Middle frontal gyrus (tissue), 1 donor: ENCODE results near the gene E2F4.

Source experiments
- DNase-seq: peaks from one replicate; pipeline ENCODE4 v3.0.0-alpha.2; 2015; ENCODE audit warnings: low spot score; ENCODE audit errors: extremely low spot score

Gene E2F4

DNA sequence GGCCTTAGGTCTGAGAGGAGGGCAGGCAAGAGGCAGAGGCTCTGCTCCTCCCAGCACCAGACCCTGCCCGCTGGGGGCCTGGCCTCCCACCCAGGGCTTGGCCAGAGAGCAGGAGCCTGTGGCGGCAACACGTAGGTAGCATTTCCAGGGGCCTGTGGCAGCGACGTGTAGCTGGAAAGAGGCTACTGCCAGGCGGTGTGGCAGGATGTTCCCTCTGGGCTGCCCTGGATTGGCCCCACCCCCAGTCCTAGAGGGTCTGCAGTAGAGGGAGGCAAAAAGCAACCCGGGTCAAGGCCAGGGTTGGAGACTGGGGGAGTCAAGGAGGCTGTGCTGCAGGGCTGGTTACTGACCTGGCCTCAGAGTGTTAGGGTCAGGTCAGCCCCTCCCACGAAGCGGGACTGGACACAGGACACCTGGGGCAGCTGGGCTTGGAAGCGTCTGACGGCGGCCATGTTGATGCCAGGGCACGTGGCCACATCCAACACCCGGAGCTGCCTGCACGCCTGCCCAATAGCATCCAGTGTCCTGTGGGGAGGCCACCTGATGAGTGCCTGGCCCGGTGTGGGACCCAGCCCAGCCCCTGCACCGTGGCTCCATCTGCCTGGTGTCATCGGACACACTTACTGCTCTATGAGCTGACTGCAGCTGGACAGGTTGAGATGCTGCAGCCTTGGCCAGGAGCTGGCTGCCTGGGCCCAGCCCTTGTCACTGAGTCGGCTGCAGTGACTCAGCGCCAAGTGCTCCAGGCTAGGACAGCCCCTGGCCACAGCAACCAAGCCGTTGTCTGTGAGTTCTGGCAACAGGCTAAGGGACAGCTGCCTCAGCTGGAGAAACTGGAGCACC is 15.5 kb downstream of the E2F4 start:
- no peak for DNase-seq

DNA sequence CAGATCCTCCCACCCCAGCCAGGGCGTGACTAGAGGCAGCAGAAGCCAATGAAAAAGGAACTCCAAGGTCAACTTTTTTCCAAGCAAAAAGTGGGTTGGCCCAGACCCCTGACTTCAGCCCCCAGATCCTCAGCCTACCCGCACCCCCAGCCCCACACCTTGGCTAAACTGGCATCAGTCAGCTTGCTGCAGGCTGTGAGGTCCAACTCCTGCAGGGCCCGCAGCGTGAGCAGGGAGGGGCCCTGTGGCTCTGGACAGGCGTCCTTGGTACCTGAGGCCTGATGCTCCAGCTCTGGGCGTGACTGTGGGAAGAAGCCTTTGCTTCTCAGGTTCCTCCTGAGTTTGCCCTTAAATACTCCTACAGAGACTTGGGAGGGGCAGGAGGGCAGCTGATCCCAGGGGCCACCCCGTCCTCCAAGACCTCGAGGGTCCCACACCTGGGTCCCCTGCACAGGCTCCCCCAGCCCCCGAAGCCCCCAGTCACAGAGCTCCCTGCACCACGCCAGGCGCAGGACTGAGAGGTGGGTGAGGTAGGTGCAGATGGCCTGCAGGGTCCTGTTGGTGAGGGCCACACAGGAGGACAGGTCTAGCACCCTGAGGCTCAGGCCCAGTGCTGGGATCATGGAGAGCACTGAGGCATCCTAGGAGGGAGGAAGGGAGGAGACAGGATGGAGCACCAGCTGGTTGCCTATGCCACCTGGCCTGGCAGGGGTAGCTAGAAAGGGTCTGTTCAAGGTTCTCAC is 16.4 kb downstream of the E2F4 start:
- DNase-seq, result no peak

DNA sequence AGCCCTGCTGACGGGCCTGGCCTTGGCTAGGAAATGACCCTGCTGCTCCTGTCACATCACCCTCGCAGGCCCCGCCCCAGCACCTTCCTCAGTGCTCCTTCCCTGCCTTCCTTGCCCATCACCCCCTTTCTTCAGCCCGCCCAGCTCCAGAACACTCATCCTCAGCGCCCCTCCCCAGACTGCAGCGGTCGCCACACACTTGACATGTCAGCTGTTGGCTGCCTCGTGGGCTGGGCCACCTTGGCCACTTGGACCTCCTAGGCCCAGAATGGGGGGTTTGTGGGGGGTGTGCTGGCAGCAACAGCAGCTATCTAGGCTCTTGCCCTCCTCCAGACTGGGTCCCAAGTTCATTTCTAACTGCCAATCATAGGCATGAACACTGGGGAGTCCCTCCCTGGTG is 17.6 kb downstream of the E2F4 start:
- DNase-seq, result no peak

DNA sequence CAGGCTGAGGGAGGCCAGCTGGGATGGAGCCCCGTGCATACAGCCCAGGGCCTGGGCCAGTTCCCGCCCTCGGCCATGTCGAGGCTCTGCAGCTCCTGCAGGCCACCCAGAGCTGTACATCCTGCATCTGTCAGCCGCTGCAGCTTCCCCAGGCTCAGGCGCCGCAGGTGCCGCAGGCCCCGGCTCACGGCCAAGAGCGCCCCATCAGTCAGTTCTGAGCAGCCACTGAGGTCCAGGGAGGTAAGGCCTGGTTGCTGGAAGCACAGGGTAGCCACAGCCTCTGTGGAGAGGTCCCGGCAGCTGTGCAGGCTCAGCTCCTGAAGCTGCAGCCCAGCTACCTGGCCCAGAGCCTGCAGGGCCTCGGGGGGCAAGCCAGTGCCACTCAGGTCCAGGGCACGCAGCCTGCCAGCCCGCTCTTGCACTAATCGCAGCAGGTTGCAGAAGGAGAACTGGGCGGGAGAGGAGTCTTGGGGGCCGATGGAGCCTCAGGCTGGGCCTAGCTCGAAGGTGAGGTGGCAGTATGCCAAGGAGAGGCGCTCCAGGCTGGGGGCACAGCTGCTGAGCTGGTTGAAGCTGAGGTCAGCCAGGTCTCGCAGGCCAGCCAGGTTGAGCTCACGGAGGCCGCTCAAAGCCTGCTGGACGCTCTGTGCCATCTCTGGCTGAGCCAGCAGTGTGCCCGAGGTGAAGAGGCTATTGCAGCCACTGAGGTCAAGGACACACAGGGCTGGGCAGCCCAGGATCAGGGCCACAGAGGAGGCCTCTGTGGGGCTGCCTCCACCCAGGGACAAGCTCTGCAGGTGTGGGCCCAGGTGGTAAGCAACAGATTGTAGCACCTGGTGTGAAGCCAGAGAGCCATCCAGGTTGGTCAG is 18.3 kb downstream of the E2F4 start:
- no peak for DNase-seq

DNA sequence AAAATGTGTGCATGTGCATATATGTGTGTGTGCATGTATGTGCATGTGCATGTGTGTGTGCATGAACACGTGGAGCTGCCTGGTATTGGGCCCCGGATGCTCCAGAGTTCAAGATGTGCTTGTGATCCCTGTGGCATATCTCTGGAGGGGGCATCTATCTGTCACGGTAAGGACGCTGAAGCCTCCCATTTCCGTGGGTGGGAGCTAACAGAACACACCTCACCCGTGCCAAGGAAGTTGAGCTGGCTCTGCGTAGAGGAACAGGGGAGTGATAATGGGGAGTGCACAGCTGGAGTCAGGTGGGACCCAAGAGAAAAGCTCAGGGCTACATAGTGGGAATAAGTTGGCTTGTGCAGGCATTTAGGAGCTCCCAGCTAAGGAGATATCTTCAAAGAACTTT is 19.7 kb downstream of the E2F4 start:
- DNase-seq, result no peak

DNA sequence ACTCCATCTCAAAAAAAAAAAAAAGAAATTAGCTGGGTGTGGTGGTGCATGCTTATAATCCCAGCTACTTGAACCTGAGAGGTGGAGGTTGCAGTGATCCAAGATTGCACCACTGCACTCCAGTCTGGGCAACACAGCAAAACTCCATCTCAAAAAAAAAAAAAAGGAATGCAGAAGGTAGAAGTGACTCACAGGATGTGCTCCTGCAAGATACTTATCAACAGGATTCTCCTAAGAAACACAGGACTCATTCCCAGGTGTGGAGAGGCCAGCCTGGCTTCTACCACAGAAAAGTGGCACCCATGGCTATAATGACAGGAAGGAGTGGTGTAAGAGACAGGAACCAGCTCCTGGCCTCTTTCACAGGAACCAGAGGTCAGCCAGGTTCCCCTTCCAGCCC is 20.8 kb downstream of the E2F4 start:
- DNase-seq, result no peak

DNA sequence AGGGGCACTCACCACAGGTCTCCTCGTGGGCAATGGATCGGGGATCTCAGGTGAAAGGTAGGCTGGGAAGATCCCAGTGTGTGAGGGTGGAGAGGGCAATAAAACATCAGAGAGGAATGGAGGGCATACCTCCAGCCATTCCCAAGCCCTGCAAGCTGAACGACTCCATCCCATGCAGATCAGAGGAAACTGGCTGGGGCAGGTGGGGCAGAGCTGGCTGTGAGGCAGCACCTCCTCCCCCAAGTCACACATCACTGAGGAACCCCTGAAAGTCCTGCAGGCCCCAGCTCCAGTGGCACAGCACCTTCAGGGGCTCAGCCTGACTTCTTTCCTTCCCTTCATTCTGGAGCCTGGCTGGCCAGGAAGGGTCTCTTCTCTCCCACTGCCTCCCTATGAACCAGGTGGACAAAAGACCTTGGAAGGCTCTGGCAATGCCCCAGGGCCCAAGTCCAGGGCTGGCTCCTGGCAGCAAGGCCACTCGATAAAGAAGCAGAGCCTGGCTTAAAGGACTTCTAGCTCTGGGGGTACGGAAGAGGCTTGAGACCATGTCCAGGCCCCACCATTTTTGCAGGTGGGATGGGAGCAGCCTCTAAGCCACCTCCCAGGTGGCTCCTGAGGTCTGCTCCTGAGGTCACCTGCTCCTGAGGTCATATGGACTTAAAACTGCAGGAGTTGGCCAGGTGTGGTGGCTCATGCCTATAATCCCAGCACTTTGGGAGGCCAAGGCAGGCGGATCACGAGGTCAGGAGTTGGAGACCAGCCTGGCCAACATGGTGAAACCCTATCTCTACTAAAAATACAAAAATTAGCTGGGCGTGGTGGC is 21.5 kb downstream of the E2F4 start:
- no peak for DNase-seq

DNA sequence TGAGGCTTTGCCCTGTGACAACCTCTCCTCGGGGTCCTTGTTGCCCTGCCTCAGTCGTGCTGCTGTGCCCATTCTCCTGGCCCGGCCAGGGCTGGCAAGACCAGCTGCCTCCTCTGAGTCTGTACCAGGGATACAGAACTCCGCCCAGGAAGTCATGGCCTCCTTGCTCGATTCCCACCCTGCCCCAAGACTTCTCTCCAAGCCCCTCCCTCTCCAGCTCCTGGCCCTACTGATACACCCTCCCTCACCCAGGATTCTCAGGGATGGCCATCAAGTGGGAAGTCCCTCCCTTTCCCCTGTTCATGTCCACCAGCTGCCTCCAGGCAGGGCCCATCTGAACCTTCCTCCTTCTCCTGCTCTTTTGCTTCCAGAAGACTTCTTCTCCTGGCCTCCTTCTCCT is 23.8 kb downstream of the E2F4 start:
- DNase-seq, result no peak

DNA sequence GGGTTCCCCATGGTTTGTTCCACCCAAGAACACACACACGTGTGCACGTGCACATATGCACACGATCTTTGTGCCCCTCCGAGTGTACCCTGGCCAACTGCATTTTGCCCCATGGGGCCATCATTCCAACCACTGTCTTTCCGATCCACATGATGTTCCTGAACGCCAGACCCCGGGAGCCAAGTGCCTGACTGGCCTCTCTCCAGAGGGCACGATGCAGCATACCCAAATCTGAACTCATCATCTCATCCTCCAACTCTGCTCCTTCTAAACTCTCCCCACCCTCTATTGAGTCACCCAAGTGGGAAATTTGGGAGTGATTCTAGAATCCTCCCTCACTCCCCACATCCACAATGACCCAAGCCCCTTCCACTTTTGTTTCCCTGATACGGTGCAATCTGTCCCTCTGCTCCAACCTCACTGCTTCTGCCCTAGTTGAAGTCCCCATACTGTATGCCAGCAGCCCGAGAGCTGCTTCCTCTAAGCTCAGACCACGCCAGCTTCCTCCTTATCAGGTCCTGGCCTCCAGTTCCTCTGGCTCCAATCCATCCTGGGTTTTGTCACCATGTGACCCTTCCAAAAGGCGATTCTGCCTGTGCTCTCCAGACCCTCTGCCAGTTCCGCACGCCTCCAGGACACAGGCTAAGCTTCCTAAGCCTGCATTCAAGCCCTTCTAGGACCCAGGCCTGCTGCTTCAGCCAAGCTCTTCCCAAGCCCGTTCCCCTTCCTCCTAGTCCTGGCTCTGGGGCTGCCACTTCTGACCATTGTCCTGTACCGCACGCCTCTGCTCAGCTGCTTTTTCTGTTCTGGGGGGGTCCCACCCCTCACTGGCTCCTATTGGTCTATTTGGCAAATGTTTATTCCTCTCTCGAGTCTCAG is 24.9 kb downstream of the E2F4 start:
- DNase-seq, result no peak

DNA sequence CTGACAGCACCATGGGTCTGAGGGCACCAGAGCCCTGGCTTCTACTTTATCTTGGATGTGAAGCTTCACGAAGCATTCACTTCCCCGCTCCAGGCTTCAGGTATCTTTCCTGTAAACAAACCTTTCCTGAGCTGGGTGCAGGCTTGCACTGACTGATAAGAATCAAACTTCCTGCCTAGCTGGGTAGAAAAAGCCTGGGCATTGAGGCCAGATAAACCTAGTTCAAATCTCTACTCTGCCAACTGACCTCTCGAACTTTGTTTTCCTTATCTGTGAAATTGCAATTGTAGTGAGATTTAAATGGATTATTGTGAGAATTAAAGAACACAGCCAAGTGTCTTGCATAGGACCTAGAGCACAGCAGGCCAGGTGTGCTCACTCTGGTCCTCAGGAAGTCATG is 32.0 kb downstream of the E2F4 start:
- no peak for DNase-seq

DNA sequence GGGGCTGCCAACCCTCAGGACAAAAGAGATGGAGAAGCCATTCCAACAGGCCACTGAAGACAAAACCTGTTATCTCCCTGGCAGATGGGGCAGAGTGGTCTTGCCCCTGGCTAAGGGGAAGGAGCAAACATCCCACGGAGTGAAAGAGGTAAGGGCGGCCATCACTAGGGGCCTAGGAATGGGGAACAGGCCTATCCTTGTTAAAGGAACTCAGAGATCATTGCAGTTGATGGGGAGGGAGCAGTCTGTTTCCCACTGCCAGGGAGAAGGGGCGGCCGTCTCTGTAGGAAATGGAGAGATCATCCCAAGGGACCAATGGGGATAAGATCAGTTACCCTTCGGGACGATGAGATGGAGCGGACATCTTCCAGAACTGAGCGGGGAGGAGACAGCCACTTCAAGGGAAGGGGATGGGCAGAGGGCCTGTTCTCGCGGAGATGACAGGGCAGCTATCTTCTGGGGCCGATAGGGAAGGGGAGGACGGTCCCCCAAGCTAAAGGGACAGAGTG is 34.4 kb downstream of the E2F4 start:
- no peak for DNase-seq

DNA sequence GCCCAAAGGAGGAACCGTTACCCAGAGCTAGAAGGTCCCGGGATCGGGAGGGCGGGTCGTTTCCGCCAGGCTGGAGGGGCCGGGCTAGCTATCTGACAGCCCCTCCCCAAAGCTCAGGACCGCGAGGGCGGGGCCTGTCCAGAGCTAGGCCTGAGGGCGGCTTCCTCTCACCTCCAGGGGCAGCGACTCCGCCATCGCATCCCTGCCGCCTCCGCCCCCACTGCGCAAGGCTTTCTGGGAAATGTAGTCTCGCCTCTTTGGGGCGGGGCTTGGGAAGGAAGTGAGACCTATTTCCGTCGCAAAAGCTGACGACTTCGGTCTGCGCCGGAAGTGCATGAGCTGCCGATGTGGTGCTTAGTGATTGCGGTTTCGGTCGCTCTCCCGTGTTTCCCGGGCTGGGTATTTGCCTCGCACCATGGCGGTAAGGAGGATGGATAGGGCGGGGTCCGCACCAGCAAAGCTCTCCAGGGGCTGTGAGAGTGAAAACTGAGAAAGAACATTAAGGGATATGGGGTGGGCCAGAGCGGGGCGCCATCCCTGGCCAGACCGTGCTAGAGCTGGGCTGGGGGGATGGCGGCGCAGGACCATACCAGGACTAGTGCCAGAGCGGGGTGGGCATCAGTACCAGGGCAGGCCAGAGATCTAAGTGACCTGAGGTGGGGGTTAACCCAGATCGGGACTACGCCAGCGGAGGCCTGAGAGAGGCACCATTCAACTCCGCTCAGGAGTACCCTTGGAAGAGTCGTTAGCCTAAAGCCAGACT is 35.0 kb downstream of the E2F4 start, which contains the start of gene TMEM208:
Gene TMEM208, plus strand, starts transcription at position 327 of the 763 bp plus-strand sequence. Its CDS starts 89 bp downstream, at position 416.
- DNase-seq, result peak; percentile 98

DNA sequence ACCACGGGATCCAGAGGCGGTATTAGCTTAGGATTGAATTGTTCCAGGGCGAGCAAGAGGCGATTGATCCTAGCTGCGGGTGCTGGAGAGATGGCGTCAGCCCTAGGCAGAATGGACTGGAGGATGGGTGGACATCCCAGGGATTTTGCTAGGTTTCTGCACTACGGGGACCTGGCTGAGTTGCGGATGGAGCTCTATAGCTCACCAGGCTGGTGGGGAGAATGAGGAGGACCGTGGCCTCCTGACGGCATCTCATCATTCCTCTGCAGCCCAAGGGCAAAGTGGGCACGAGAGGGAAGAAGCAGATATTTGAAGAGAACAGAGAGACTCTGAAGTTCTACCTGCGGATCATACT is 35.6 kb downstream of the E2F4 start:
- no peak for DNase-seq

DNA sequence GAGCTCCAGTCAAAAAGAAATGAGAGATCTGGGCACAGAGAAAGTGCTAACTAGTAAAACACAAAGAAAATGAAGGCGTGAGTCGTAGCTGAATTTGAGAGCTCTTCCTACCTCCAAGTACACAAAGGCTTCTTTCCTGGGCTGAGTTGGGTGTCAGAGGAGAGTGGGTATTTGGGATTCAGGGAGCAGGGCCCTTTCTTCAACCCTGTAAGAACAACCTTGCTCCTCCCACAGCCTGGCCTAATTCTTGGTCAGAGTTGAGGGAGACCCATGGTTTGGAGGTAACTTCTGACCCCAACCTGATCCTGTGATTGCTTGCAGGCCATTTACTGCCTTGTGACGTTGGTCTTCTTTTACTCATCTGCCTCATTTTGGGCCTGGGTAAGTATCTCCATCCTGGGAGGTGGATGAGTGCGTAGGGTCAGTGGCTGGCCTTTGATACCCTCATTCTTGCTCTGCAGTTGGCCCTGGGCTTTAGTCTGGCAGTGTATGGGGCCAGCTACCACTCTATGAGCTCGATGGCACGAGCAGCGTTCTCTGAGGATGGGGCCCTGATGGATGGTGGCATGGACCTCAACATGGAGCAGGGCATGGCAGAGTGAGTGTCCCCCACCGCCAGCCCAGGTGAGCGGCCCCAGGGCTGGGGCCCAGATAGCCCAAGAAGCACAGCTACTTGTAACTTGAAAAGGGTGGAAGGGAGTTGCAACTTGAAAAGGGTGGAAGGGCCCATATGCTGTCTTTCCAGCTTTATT is 36.3 kb downstream of the E2F4 start:
- no peak for DNase-seq

DNA sequence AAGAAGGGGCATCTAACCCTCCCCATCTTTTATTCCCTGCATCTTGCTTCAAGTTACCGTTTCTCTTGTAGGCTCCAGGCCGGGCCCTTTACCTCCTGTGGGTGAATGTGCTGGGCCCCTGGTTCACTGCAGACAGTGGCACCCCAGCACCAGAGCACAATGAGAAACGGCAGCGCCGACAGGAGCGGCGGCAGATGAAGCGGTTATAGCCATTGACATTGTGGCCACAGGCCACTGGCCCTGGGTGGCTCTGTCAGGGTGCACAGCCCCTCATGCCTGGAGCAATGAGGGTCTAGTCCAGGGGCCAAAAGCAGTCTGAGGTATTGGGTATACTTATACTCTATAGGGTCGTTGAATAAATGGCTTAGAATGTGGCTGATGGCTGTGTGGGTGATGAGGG is 37.0 kb downstream of the E2F4 start:
- no peak for DNase-seq

DNA sequence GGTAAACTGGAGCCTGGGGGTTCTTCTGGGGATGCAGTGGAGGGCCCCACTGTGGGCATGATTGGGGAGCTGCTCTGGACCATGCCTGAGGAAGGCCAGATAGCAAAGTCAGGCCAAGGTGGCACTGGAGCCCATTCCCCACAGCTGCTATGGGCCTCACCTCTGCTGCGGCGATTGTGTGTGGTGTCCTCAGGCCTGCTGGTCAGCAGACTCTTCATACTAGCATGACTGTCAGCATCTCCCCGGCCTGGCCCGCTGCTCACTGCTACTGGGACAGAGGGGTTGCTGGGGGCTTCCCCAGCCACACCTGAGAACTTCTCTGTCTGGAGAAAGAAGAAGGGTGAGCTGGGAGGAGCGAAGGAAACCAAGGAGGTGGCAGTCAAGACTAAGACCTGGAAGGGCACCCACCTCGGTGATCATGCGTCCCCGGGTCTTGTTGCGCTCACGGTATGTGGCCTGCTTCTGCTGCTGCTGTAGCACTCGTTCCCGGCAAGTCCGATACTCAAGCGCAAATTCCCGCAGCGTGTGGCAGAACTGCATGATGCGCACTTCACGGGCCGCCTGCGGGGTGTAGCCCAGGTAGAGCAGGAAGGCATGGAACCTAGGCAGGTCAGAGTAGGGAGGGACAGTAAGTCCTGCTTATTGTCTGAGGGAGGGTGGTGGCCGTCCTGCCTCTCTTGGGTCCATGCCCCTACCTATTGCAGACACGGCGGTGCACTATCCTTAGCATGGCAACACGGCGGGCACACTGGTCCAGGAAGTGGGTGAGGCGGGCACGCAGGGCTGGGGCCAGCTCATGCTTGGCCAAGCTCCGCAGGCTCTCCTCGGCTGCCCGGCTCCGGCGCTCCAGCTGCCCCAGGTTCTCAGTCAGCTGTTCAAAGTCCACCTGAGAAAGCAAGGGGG is 38.2 kb downstream of the E2F4 start:
- DNase-seq, result no peak
